Left kidney (tissue), 2 donors: ENCODE results near the gene ELANE. TPM values are rescaled to one million over a fixed set of nuclear protein-coding genes. Genes with fewer than 3 reads are reported as not detected.

Experiments used
- DNase-seq: peaks from one replicate; pipeline ENCODE4 v3.0.0-alpha.2; 2013
- polyA plus RNA-seq: library from polyadenylated mRNA; unstranded; fragments of 120-200 nt; gene quantifications from one replicate; pipeline ENCODE4 v1.2.1, GENCODE V29; 2013; ENCODE audit not compliant: insufficient read length

ELANE gene
- polyA plus RNA-seq, 1 donor = 0.20 TPM

DNA sequence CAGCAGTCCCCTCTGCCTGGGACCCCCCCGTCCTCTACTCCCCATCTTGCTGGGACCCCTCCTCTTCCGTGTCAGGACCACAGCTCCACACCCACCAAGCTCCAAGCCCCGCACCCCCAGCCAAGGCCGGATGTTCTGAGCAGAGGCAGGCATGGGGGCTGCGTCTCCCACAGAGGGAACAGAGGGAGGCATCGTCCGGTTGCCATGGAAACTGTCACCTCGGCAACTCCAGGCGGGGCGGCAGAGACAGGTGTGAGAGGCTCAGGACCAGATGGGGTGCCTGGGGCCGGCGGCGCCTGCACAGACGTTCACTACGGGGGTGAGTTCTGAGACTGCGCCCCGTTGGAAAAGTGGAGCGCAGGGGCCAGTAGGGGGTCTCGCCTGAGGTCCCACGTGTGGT, 46.6 kb downstream of the ELANE start:
- peak; percentile 74 for DNase-seq

DNA sequence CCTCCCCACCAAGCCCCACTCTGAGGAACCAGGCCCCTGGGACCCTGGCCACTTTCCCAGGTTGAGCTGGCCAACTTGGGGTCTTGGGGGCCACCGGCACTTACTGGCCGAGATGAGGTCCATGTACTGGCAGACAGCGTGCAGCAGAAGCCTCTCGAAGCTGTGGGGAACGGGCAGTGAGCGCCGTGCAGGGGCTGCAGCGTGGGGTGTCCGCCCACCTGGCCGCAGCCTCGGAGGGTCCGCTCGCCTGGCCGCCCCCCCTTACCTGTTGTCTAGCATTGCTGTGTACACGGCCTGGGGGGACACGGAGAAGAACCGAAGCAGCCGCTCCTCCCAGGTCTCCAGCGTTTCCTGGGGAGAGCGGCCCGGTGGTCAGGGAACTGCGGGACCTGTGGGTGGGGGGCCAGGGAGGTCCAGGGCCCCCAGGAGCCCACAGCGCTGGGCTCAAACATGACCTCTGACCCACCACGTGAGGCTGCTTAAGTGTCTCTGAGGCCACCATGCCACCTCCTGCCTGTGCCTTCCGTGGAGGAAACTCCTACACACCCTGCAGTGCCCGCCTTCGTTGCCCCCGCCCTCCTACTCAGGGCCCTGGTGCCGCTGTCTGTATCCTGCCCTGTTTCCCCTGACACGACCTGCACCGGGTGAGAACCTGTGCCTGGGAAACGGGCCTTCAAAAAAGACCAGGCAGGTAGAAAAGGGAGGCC, 47.4 kb downstream of the ELANE start:
- DNase-seq = no peak

DNA sequence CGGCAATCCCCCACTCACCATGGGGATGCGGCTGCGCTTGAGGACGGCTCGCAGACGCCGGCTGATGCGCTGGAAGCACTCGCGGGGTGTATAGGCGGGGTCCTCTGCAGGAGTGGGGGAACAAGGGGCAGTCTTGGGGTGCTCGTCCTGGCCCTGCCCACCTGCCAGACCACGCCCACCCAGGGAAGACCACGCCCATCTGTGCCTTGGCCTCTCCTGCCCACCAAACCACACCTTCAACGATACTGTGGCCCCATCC, 47.9 kb downstream of the ELANE start:
- DNase-seq = no peak

DNA sequence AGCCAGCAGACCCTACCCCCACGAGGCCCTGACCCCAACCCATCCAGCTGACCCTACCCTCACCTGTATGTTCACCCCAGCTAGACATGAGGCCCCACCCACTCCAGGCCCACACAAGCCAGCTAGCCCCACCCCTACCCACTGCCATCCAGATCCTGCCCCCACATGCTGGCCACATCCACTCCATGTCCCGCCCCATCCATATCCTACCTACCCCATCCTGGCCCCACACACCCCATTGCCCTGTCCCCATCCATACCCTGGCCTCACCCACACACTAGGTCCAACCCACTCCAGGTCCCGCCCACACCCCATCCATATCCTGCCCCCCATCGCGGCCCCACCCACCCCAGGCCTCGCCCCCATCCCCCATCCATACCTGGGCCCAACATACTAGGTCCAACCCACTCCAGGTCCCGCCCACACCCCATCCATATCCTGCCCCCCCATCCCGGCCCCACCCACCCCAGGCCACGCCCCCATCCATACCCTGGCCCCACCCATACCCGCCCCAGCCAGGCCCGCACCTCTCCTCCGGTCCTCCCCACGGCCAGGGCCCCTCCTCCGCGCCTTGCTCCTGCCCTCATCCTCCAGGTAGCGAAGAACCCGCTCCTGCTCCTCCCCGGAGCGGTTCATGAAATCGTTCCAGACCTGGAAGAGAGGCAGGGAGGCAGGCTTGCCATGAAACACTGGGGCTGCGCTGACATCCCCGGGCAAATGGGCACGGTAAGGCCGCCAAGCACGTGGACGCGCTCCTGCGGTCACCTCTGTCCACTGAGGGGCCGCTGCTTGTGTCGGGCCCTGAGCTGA, 48.4 kb downstream of the ELANE start:
- no peak for DNase-seq

DNA sequence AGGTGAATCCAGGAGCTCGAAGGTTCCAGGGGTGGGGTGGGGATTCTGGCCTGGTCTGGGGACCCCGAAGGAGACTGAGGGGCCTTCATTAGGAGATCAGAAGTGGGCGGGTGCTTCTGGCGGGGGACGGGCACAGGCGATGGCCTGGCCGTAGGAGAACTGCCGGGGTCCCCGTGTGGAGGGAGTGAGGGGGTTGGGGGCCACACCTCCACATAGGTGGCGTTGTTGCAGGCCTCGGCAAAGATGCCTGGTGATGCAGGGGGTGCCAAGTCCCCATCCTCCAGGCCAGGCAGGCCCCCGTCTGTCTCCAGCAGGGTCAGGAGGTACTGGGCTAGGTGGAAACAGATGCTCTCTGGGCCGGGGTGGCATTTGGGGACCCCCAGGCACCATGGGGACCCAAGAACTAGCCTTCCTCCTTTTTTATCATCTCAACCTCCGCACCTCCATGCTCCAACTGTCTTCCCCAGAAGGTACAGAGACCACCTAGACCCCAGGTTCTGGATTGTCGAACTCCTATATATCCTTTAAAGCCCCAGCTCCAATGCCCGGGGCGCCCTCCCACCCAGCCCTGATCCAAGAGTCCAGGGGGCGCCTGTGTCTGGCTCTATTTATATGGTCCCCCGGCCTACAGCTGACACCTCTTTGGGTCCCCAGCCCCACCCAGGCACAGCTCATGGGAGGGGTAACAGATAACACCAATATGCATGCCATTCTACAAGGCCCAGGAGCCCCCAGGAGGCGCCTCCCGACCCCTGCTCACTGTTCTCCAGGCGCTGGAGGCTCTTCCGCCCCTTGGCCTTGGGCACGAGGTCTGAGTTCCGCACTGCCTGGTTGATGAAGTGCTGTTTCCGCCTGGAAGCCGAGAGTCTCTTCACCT, 49.4 kb downstream of the ELANE start:
- DNase-seq = no peak

DNA sequence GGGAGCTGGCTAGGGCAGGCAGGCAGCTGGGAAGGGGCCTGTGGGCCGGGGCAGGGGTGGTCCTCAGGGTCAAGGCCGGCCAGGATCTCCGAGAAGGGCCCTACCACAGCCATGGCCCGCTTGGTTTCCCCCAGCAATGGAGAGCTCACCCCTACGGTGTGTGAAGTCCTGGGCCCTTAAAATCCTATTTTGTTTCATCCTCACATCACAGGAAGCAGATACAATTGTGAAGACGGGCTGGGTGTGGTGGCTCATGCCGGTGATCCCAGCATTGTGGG, 49.9 kb downstream of the ELANE start:
- no peak for DNase-seq

DNA sequence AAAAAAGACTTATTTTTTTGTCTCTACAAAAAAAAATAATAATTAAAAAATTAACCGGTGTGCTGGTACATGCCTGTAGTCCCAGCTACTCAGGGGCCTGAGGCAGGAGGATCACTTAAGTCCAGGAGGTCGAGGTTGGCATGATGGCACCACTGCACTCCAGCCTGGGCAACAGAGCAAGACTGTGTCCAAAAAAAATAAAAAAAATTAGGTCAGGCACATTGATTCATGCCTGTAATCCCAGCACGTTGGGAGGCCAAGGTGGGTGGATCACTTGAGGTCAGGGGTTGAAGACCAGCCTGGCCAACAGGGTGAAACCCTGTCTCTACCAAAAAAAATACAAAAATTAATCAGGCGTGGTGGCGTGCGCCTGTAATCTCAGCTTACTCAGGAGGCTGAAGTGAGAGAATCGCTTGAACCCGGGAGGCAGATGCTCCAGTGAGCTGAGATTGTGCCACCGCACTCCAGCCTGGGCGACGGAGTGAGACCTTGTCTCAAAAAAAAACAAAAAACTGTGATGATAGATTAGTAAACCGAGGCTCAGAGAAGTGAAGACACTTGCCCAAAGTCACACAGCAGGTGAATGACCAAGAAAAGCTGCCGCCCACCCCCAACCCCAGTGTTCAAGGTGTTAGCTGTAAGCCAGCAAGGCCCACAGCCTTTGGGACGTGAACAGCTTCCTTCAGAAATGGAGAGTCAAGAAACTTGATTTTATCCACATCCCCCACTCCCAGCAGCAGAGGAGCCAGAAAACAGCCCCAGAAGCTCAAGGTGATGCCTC, 50.5 kb downstream of the ELANE start:
- DNase-seq = no peak

DNA sequence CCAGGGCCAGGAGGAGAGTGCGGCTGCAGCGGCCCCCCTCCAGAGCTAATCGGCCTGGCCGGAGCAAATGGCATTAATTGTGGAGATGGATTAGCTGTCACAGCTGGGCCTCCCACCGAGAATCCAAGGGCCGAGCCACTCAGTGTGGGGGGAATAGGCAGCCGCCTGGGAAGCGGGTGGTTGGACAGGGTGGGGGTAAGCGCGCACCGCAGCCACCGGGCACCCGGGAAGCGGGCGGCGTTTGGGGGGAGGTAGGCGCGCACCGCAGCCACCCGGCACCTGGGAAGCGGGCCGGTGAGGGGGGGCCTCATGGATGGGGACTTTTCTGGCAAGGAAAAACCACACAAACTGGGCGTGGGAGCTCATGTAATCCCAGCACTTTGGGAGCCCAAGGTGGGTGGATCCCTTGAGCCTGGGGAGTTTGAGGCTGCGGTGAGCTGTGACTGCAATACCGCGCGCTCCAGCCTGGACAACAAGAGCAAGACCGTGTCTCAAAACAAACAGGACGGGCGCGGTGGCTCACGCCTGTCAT, 51.2 kb downstream of the ELANE start:
- DNase-seq = peak; percentile 76

DNA sequence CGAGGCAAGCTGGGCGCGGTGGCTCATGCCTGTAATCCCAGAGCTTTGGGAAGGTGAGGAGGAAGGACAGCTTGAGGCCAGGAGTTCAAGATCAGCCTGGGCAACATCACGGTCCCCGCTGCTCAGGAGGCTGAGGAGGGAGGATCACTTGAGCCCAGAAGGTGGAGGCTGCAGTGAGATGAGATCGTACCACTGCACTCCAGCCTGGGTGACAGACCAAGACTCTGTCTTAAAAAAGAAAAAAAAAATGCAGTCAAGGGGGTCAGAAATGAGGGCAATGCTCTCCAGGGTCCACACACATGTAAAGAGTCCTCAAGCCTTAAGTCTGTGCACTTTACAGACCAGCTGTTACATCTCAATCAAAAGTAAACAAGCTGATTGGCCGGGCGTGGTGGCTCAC, 52.4 kb downstream of the ELANE start:
- no peak for DNase-seq

Other genes with a start within 250 kb of the ELANE start
- 75.8 TPM for gene POLRMT, start 218.8 kb upstream of the ELANE start, polyA plus RNA-seq
- gene FGF22, start 212.4 kb upstream of the ELANE start, polyA plus RNA-seq = 0.60 TPM
- gene RNF126, start 189.1 kb upstream of the ELANE start, polyA plus RNA-seq = 21.5 TPM
- gene FSTL3, start 175.9 kb upstream of the ELANE start, polyA plus RNA-seq = 15.2 TPM
- gene PRSS57, start 156.9 kb upstream of the ELANE start, polyA plus RNA-seq = 0.18 TPM
- gene PALM, start 143.4 kb upstream of the ELANE start, polyA plus RNA-seq = 73.4 TPM
- 7.0 TPM for gene MISP, start 101.2 kb upstream of the ELANE start, polyA plus RNA-seq
- 395 TPM for gene PTBP1, start 54.9 kb upstream of the ELANE start, polyA plus RNA-seq
- gene PLPPR3, start 30.3 kb upstream of the ELANE start, polyA plus RNA-seq = 9.4 TPM
- gene AZU1, start 24.5 kb upstream of the ELANE start, polyA plus RNA-seq = 0.81 TPM
- 0.67 TPM for gene PRTN3, start 11.3 kb upstream of the ELANE start, polyA plus RNA-seq
- 2.1 TPM for gene CFD, start 7.4 kb downstream of the ELANE start, polyA plus RNA-seq
- gene MED16, start 40.9 kb downstream of the ELANE start, polyA plus RNA-seq = 45.7 TPM
- not detected for gene RNU6-9, start 41.2 kb downstream of the ELANE start, polyA plus RNA-seq
- gene R3HDM4, start 60.9 kb downstream of the ELANE start, polyA plus RNA-seq = 34.8 TPM
- gene KISS1R, start 65.0 kb downstream of the ELANE start, polyA plus RNA-seq = 0.25 TPM
- 28.3 TPM for gene ARID3A, start 73.7 kb downstream of the ELANE start, polyA plus RNA-seq
- gene WDR18, start 132.0 kb downstream of the ELANE start, polyA plus RNA-seq = 30.4 TPM
- gene GRIN3B, start 148.1 kb downstream of the ELANE start, polyA plus RNA-seq = 0.71 TPM
- 92.5 TPM for gene TMEM259, start 168.8 kb downstream of the ELANE start, polyA plus RNA-seq
- not detected for gene RNU6-2, start 169.2 kb downstream of the ELANE start, polyA plus RNA-seq
- gene CNN2, start 174.3 kb downstream of the ELANE start, polyA plus RNA-seq = 164 TPM
- gene ABCA7, start 187.8 kb downstream of the ELANE start, polyA plus RNA-seq = 7.6 TPM
- gene ARHGAP45, start 214.9 kb downstream of the ELANE start, polyA plus RNA-seq = 7.2 TPM
- gene POLR2E, start 243.1 kb downstream of the ELANE start, polyA plus RNA-seq = 130 TPM